ENCODE data around the gene SLC43A2. TPM values are rescaled to one million over a fixed set of nuclear protein-coding genes. Genes with fewer than 3 reads are reported as not detected.

The SLC43A2 gene
- total RNA-seq, 4 donors from 2014 or later: 3.7 to 98.9 (median 12.3) TPM

GRCh38 chr17:1588821-1589585 is 39.6 kb downstream of the SLC43A2 start:
- Histone ChIP-seq H3K4me1 (peaks cover 25 to 47% (median 45%) of the 10 kb centered on the region in 4 donors), H3K27ac (peak overlapping the region; percentile 62 to 76 (median 74)), H3K27me3 (no peaks in the 10 kb centered on the region), H3K9me3 (no peaks in the 10 kb centered on the region), H3K4me3 (no peak overlapping the region), H3K36me3 (no peaks in the 10 kb centered on the region)
- in situ Hi-C loops (cut with MboI; ENCODE audit: low pct_ligation_motif_present in 1 of 4, low pct_unique_long_range_greater_than_20kb in 1 of 4, low sequenced_read_pairs in 3 of 4) (loop anchor here in 1 of 4 donors (10.0 kb wide), 1 partner anchor 46 kb away; no protein-coding TSS in a partner anchor), intact Hi-C loops (cut with DNase I; ENCODE audit: low total_unique reads) (no loop called here)
- TF ChIP-seq EP300 (IDR thresholded peaks at IDR 0.05; ENCODE audit: low read depth): no peak
- no peak for TF ChIP-seq CTCF (IDR thresholded peaks at IDR 0.05)
- no peak for TF ChIP-seq POLR2AphosphoS5 (IDR thresholded peaks at IDR 0.05)
- TF ChIP-seq POLR2A (IDR thresholded peaks at IDR 0.05): no peak
- 93 to 98% methylated on average over 7 to 33 of the region's 33 CpGs for WGBS, 2 donors (ENCODE audit: low coverage in 1 of 2)
- no peak for DNase-seq

GRCh38 chr17:1584167-1584566 is 44.5 kb downstream of the SLC43A2 start:
- no peaks in the 10 kb centered on the region for H3K27me3 ChIP-seq
- peaks cover 0 to 14% (median 11%) of the 10 kb centered on the region in 4 donors for H3K4me1 ChIP-seq
- DNase-seq: no peak
- no peaks in the 10 kb centered on the region for H3K36me3 ChIP-seq
- no peak overlapping the region for H3K4me3 ChIP-seq
- intact Hi-C loops (cut with DNase I; ENCODE audit: low total_unique reads) (no loop called here), in situ Hi-C loops (cut with MboI; ENCODE audit: low pct_ligation_motif_present in 1 of 4, low pct_unique_long_range_greater_than_20kb in 1 of 4, low sequenced_read_pairs in 3 of 4) (loop anchor here in 1 of 4 donors (10.0 kb wide), 1 partner anchor 51 kb away; no protein-coding TSS in a partner anchor)
- WGBS, 2 donors (ENCODE audit: low coverage in 1 of 2): 88 to 91% methylated on average over 3 to 14 of the region's 14 CpGs
- no peaks in the 10 kb centered on the region for H3K9me3 ChIP-seq
- H3K27ac ChIP-seq: no peak overlapping the region
- TF ChIP-seq CTCF (IDR thresholded peaks at IDR 0.05) (no peak), POLR2A (IDR thresholded peaks at IDR 0.05) (no peak), EP300 (IDR thresholded peaks at IDR 0.05; ENCODE audit: low read depth) (no peak)

GRCh38 chr17:1583556-1583955 is 45.1 kb downstream of the SLC43A2 start:
- Histone ChIP-seq H3K4me3 (no peak overlapping the region), H3K36me3 (no peaks in the 10 kb centered on the region), H3K4me1 (peaks cover 0 to 14% (median 11%) of the 10 kb centered on the region in 4 donors), H3K27ac (no peak overlapping the region), H3K27me3 (no peaks in the 10 kb centered on the region), H3K9me3 (no peaks in the 10 kb centered on the region)
- TF ChIP-seq POLR2AphosphoS5 (IDR thresholded peaks at IDR 0.05) (no peak), CTCF (IDR thresholded peaks at IDR 0.05) (no peak), POLR2A (IDR thresholded peaks at IDR 0.05) (no peak), EP300 (IDR thresholded peaks at IDR 0.05; ENCODE audit: low read depth) (no peak)
- intact Hi-C loops (cut with DNase I; ENCODE audit: low total_unique reads): no loop called here
- in situ Hi-C loops (cut with MboI; ENCODE audit: low pct_ligation_motif_present in 1 of 4, low pct_unique_long_range_greater_than_20kb in 1 of 4, low sequenced_read_pairs in 3 of 4): loop anchor here in 1 of 4 donors (10.0 kb wide), 1 partner anchor 51 kb away; no protein-coding TSS in a partner anchor
- no peak for DNase-seq
- 77 to 80% methylated on average over 2 to 6 of the region's 6 CpGs for WGBS, 2 donors (ENCODE audit: low coverage in 1 of 2)

GRCh38 chr17:1582374-1582773 is 46.3 kb downstream of the SLC43A2 start:
- Histone ChIP-seq H3K4me1 (peaks cover 0 to 22% (median 17%) of the 10 kb centered on the region in 4 donors), H3K9me3 (no peaks in the 10 kb centered on the region), H3K27ac (peak overlapping the region in 3 of 4 donors; percentile 63 to 81 (median 76)), H3K27me3 (no peaks in the 10 kb centered on the region), H3K36me3 (no peaks in the 10 kb centered on the region), H3K4me3 (no peak overlapping the region)
- 91% methylated on average over 9 of the region's 10 CpGs; no CpG with 5 or more reads in 1 of the 2 donors for WGBS, 2 donors (ENCODE audit: low coverage in 1 of 2)
- TF ChIP-seq POLR2AphosphoS5 (IDR thresholded peaks at IDR 0.05) (no peak), EP300 (IDR thresholded peaks at IDR 0.05; ENCODE audit: low read depth) (no peak), CTCF (IDR thresholded peaks at IDR 0.05) (no peak)
- intact Hi-C loops (cut with DNase I; ENCODE audit: low total_unique reads) (no loop called here), in situ Hi-C loops (cut with MboI; ENCODE audit: low pct_ligation_motif_present in 1 of 4, low pct_unique_long_range_greater_than_20kb in 1 of 4, low sequenced_read_pairs in 3 of 4) (loop anchor here in 1 of 4 donors (10.0 kb wide), 1 partner anchor 52 kb away; no protein-coding TSS in a partner anchor)
- DNase-seq: no peak

All from transverse colon (tissue), 4 donors.